IMR-90 (cell line): ENCODE results near the gene STRIP1.

Experiments used
- CTCF ChIP-seq: conservative IDR thresholded peaks from 2 replicates; pipeline ENCODE4 v1.5.1; 2012; ENCODE audit warnings: mild to moderate bottlenecking, low read depth, low read length, improper control_type of control experiment
- MAFK ChIP-seq: IDR thresholded peaks from 2 replicates; pipeline ENCODE4 v1.6.1; 2012; ENCODE audit warnings: low read depth, low read length, improper control_type of control experiment
- MXI1 ChIP-seq: IDR thresholded peaks from 2 replicates; pipeline ENCODE4 v1.6.1; 2012; ENCODE audit warnings: low read depth, mild to moderate bottlenecking, low read length, moderate library complexity, borderline replicate concordance

- TF ChIP-seq MXI1: no peak
- TF ChIP-seq CTCF: no peak
- TF ChIP-seq MAFK: no peak
Observed at GRCh38 chr1:110070282-110070669, 35.9 kb downstream of the STRIP1 start.
